ENCODE results near the gene FOXL3. TPM values are rescaled to one million over a fixed set of nuclear protein-coding genes. Genes with fewer than 3 reads are reported as not detected.

FOXL3 gene
- total RNA-seq, 1 experiment from 2014 or later = not detected

DNA sequence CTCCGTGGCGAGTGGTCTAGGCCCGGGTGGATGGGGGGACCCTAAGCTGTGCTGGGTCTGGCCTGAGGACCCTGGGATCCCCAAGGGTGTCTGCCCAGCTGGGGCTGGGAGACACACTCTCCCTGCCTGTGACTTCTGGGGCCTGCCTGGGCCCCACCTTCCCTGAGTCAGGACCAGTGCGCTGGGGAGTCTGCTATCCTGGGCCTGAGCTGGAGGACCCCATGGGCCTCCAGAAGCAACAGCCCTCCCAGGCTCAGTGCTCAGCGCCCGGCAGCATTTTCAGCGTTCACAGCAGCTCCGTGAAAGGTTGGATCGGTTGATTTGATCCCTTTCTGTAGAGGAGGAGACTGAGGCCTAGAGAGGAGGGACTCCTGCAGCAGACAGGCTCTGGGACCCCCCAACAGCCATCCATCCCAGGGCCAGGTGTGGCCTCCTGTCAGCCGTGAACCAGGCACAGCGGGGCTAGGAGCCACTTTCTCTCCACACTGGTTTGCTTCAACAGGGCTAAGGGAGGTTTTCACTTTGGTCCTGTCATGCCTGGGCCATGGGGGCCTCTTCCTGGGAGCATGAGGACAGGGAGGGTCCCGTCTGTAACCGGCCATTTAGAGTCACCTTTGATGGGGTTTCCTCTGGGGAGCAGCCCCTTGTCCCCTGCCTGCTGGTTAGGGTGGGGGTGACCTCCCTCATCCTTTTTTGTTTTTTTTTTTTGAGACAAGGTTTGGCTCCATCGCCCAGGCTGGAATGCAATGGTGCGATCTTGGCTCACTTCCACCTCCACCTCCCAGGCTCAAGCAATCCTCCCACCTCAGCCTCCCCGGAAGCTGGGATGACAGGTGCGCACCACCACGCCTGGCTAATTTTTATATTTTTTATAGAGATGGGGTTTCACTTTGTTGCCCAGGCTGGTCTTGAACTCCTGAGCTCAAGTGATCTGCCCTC lies 12.4 kb downstream of the FOXL3 start:
- H3K9me3 Mint-ChIP-seq (ENCODE audit: low read depth, unreplicated experiment) = peaks cover 5% of the 10 kb centered on the region
- peaks cover 80% of the 10 kb centered on the region for H3K27me3 Mint-ChIP-seq (ENCODE audit: unreplicated experiment)
- no peaks in the 10 kb centered on the region for H3K36me3 Mint-ChIP-seq (ENCODE audit: insufficient read depth, unreplicated experiment)
- H3K27ac Mint-ChIP-seq (ENCODE audit: unreplicated experiment) = no peak overlapping the region
- no peak overlapping the region for H3K4me3 Mint-ChIP-seq (ENCODE audit: low read depth, unreplicated experiment)
- no peak for DNase-seq
- BruUV-seq (replicated peaks) = no TSS peak
- TF ChIP-seq, protein P1, sequence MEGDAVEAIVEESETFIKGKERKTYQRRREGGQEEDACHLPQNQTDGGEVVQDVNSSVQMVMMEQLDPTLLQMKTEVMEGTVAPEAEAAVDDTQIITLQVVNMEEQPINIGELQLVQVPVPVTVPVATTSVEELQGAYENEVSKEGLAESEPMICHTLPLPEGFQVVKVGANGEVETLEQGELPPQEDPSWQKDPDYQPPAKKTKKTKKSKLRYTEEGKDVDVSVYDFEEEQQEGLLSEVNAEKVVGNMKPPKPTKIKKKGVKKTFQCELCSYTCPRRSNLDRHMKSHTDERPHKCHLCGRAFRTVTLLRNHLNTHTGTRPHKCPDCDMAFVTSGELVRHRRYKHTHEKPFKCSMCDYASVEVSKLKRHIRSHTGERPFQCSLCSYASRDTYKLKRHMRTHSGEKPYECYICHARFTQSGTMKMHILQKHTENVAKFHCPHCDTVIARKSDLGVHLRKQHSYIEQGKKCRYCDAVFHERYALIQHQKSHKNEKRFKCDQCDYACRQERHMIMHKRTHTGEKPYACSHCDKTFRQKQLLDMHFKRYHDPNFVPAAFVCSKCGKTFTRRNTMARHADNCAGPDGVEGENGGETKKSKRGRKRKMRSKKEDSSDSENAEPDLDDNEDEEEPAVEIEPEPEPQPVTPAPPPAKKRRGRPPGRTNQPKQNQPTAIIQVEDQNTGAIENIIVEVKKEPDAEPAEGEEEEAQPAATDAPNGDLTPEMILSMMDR (IDR thresholded peaks at IDR 0.05; ENCODE audit: unreplicated experiment) = no peak
- CTCF ChIA-PET = no interaction called here
- intact Hi-C loops (cut with micrococcal nuclease; ENCODE audit: unreplicated experiment) = no loop called here
- H3K4me1 Mint-ChIP-seq (ENCODE audit: low read depth, unreplicated experiment) = no peaks in the 10 kb centered on the region

DNA sequence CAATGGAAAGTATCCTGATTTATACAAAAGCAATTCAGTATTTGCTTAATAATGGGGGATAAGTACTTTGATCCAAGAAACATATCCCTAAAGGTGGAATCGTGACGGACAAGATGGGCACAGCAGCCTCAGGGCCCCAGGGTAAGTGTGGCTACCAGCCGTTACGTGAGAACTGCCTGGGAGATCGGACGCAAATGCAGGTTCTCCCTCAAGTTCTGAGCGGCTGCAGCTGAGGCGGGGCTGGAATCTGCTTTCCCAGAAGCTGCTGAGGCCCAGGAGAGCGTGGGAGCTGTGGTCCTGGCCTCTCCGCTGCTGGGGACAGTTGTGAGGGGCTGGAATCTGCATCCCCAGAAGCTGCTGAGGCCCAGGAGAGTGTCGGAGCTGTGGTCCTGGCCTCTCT lies 13.5 kb downstream of the FOXL3 start:
- TF ChIP-seq, protein P1 (IDR thresholded peaks at IDR 0.05; ENCODE audit: unreplicated experiment) = no peak
- Mint-ChIP-seq H3K27me3 (ENCODE audit: unreplicated experiment) (peaks cover 86% of the 10 kb centered on the region), H3K9me3 (ENCODE audit: low read depth, unreplicated experiment) (peaks cover 8% of the 10 kb centered on the region), H3K4me1 (ENCODE audit: low read depth, unreplicated experiment) (no peaks in the 10 kb centered on the region), H3K36me3 (ENCODE audit: insufficient read depth, unreplicated experiment) (no peaks in the 10 kb centered on the region), H3K27ac (ENCODE audit: unreplicated experiment) (no peak overlapping the region), H3K4me3 (ENCODE audit: low read depth, unreplicated experiment) (no peak overlapping the region)
- CTCF ChIA-PET = no interaction called here
- intact Hi-C loops (cut with micrococcal nuclease; ENCODE audit: unreplicated experiment) = no loop called here
- no peak for DNase-seq
- BruUV-seq (replicated peaks) = no TSS peak

DNA sequence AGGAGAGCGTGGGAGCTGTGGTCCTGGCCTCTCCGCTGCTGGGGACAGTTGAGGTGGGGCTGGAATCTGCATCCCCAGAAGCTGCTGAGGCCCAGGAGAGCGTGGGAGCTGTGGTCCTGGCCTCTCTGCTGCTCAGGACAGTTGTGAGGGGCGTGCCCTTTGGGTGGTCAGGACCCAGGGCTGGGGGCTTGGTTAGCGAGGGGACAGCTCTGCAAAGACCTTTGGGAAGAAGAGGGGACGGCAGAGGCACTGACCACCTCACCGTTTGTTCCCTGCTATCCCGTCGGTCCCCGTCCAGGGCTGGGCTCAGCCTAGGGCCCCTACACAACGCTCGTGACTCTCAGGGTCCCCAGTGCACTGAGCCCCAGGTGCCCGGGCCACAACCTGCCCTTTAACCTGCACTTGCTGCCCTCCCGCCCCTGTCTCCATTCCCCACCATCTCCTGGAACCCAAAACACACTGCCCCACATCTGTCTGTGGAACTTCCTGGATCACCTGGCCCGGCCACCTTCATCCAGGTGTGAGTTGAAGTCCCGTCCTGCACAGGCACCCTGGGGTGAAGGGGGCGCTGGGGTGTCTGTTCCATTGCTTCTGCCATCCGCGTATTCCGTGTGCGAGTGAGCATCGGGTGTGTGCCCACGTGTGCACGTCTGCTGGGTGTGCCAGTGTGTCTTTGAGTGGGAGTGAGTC lies 14.1 kb downstream of the FOXL3 start:
- Mint-ChIP-seq H3K27me3 (ENCODE audit: unreplicated experiment) (peaks cover 84% of the 10 kb centered on the region), H3K9me3 (ENCODE audit: low read depth, unreplicated experiment) (peaks cover 8% of the 10 kb centered on the region), H3K36me3 (ENCODE audit: insufficient read depth, unreplicated experiment) (no peaks in the 10 kb centered on the region), H3K27ac (ENCODE audit: unreplicated experiment) (no peak overlapping the region), H3K4me1 (ENCODE audit: low read depth, unreplicated experiment) (no peaks in the 10 kb centered on the region), H3K4me3 (ENCODE audit: low read depth, unreplicated experiment) (no peak overlapping the region)
- no peak for DNase-seq
- no TSS peak for BruUV-seq (replicated peaks)
- TF ChIP-seq, protein P1 (IDR thresholded peaks at IDR 0.05; ENCODE audit: unreplicated experiment) = no peak
- intact Hi-C loops (cut with micrococcal nuclease; ENCODE audit: unreplicated experiment) = no loop called here
- CTCF ChIA-PET = no interaction called here

DNA sequence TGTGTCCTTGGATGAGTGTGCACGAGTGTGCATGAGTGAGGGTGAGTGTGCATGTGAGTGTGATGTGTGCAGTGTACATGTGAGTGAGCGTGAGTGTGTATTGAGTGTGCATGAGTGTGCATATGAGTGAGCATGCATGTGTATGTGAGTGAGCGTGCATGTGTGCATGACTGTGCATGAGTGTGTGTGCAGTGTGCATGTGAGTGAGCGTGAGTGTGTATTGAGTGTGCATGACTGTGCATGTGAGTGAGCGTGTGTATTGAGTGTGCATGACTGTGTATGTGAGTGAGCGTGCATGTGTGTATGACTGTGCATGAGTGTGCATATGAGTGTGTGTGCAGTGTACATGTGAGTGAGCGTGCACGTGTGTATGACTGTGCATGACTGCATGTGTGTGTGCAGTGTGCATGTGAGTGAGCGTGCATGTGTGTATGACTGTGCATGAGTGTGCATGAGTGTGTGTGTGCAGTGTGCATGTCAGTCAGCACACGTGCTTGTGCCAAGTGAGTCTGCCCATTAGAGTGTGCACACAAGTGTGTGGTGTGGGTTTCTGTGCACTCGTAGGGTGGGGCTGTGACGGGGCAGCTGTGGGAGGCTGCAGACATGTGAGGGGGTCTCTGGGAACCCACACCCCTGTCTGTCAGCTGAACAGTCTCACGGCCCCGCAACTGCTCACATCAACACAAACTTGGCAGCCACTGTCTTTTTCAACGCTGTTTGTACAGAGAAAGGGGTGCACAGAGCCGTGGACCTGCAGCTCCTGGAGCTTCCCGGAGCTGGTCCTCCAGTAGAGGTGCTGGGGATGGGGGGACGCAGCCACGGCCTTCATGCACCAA lies 14.8 kb downstream of the FOXL3 start:
- H3K9me3 Mint-ChIP-seq (ENCODE audit: low read depth, unreplicated experiment) = peaks cover 8% of the 10 kb centered on the region
- intact Hi-C loops (cut with micrococcal nuclease; ENCODE audit: unreplicated experiment) = no loop called here
- no peak overlapping the region for H3K4me3 Mint-ChIP-seq (ENCODE audit: low read depth, unreplicated experiment)
- H3K27me3 Mint-ChIP-seq (ENCODE audit: unreplicated experiment) = peaks cover 84% of the 10 kb centered on the region
- no peaks in the 10 kb centered on the region for H3K4me1 Mint-ChIP-seq (ENCODE audit: low read depth, unreplicated experiment)
- H3K36me3 Mint-ChIP-seq (ENCODE audit: insufficient read depth, unreplicated experiment) = no peaks in the 10 kb centered on the region
- CTCF ChIA-PET = no interaction called here
- no peak for DNase-seq
- BruUV-seq (replicated peaks) = no TSS peak
- H3K27ac Mint-ChIP-seq (ENCODE audit: unreplicated experiment) = no peak overlapping the region
- TF ChIP-seq, protein P1 (IDR thresholded peaks at IDR 0.05; ENCODE audit: unreplicated experiment) = no peak

Data from Calu3 (cell line).